Activated T-cell treated with anti-CD3 and anti-CD28 coated beads, Interleukin-2, amount 50 U/mL, for 24 hours (primary cell): Measurements from ENCODE around the gene ADAMTS15.

ENCODE experiments used
- DNase-seq: peaks from one replicate; pipeline ENCODE4 v3.0.0-alpha.2; 2020
- H3K27ac Mint-ChIP-seq: 2 replicates; pipeline ENCODE4 v1.8.0; 2020; ENCODE audit warnings: mild to moderate bottlenecking, mixed read lengths
- H3K27me3 Mint-ChIP-seq: 2 replicates; pipeline ENCODE4 v1.8.0; 2020; ENCODE audit warnings: mixed read lengths
- H3K36me3 Mint-ChIP-seq: 2 replicates; pipeline ENCODE4 v1.8.0; 2020; ENCODE audit warnings: low read depth, mixed read lengths
- H3K4me1 Mint-ChIP-seq: 2 replicates; pipeline ENCODE4 v1.8.0; 2020; ENCODE audit warnings: low read depth, mixed read lengths
- H3K4me3 Mint-ChIP-seq: 2 replicates; pipeline ENCODE4 v1.8.0; 2020; ENCODE audit warnings: mild to moderate bottlenecking, moderate library complexity, mixed read lengths
- H3K9me3 Mint-ChIP-seq: 2 replicates; pipeline ENCODE4 v1.8.0; 2020; ENCODE audit warnings: mixed read lengths

Gene ADAMTS15

GRCh38 chr11:130413405-130414106 is 34.9 kb upstream of the ADAMTS15 start:
- Mint-ChIP-seq H3K4me3 (no peak overlapping the region), H3K36me3 (no peaks in the 10 kb centered on the region), H3K9me3 (no peaks in the 10 kb centered on the region), H3K27ac (no peak overlapping the region), H3K27me3 (peaks cover 22% of the 10 kb centered on the region), H3K4me1 (peaks cover 2% of the 10 kb centered on the region)
- no peak for DNase-seq

GRCh38 chr11:130414107-130415080 is 34.1 kb upstream of the ADAMTS15 start:
- Mint-ChIP-seq H3K27me3 (peaks cover 26% of the 10 kb centered on the region), H3K4me1 (peaks cover 2% of the 10 kb centered on the region), H3K4me3 (no peak overlapping the region)

GRCh38 chr11:130415731-130416529 is 32.5 kb upstream of the ADAMTS15 start:
- Mint-ChIP-seq H3K9me3 (no peaks in the 10 kb centered on the region), H3K27ac (no peak overlapping the region), H3K4me1 (peaks cover 2% of the 10 kb centered on the region), H3K27me3 (peaks cover 34% of the 10 kb centered on the region), H3K36me3 (no peaks in the 10 kb centered on the region), H3K4me3 (no peak overlapping the region)
- DNase-seq = no peak

More at GRCh38 chr11:130414107-130415080, 34.1 kb upstream of the ADAMTS15 start:
- Mint-ChIP-seq H3K36me3 (no peaks in the 10 kb centered on the region), H3K27ac (no peak overlapping the region), H3K9me3 (no peaks in the 10 kb centered on the region)
- no peak for DNase-seq

GRCh38 chr11:130416530-130416882 is 31.9 kb upstream of the ADAMTS15 start:
- H3K27me3 Mint-ChIP-seq = peaks cover 33% of the 10 kb centered on the region
- no peaks in the 10 kb centered on the region for H3K36me3 Mint-ChIP-seq
- no peak for DNase-seq
- peaks cover 2% of the 10 kb centered on the region for H3K4me1 Mint-ChIP-seq
- H3K9me3 Mint-ChIP-seq = no peaks in the 10 kb centered on the region
- no peak overlapping the region for H3K4me3 Mint-ChIP-seq
- H3K27ac Mint-ChIP-seq = no peak overlapping the region

- Mint-ChIP-seq H3K27ac (no peak overlapping the region), H3K9me3 (no peaks in the 10 kb centered on the region), H3K4me1 (peaks cover 2% of the 10 kb centered on the region), H3K36me3 (no peaks in the 10 kb centered on the region), H3K4me3 (no peak overlapping the region), H3K27me3 (peaks cover 29% of the 10 kb centered on the region)
- DNase-seq = no peak
Observed at GRCh38 chr11:130416906-130417305, 31.5 kb upstream of the ADAMTS15 start.

GRCh38 chr11:130418210-130418609 is 30.2 kb upstream of the ADAMTS15 start:
- H3K4me1 Mint-ChIP-seq = peaks cover 2% of the 10 kb centered on the region
- H3K27ac Mint-ChIP-seq = no peak overlapping the region
- H3K36me3 Mint-ChIP-seq = no peaks in the 10 kb centered on the region
- H3K4me3 Mint-ChIP-seq = no peak overlapping the region
- peaks cover 29% of the 10 kb centered on the region for H3K27me3 Mint-ChIP-seq
- no peak for DNase-seq
- H3K9me3 Mint-ChIP-seq = no peaks in the 10 kb centered on the region

- DNase-seq = no peak
- Mint-ChIP-seq H3K27ac (no peak overlapping the region), H3K4me1 (peaks cover 2% of the 10 kb centered on the region), H3K9me3 (no peaks in the 10 kb centered on the region), H3K4me3 (no peak overlapping the region), H3K36me3 (no peaks in the 10 kb centered on the region), H3K27me3 (peaks cover 29% of the 10 kb centered on the region)
Observed at GRCh38 chr11:130418756-130419155, 29.7 kb upstream of the ADAMTS15 start.

- H3K36me3 Mint-ChIP-seq = no peaks in the 10 kb centered on the region
- no peak overlapping the region for H3K4me3 Mint-ChIP-seq
- peaks cover 38% of the 10 kb centered on the region for H3K27me3 Mint-ChIP-seq
- DNase-seq = no peak
- H3K9me3 Mint-ChIP-seq = no peaks in the 10 kb centered on the region
- H3K4me1 Mint-ChIP-seq = no peaks in the 10 kb centered on the region
- no peak overlapping the region for H3K27ac Mint-ChIP-seq
Observed at GRCh38 chr11:130420478-130421198, 27.8 kb upstream of the ADAMTS15 start.

- no peaks in the 10 kb centered on the region for H3K4me1 Mint-ChIP-seq
- no peaks in the 10 kb centered on the region for H3K36me3 Mint-ChIP-seq
- H3K27ac Mint-ChIP-seq = no peak overlapping the region
- no peaks in the 10 kb centered on the region for H3K9me3 Mint-ChIP-seq
- peaks cover 41% of the 10 kb centered on the region for H3K27me3 Mint-ChIP-seq
- no peak for DNase-seq
- no peak overlapping the region for H3K4me3 Mint-ChIP-seq
Observed at GRCh38 chr11:130421199-130421585, 27.3 kb upstream of the ADAMTS15 start.

- H3K36me3 Mint-ChIP-seq = no peaks in the 10 kb centered on the region
- H3K27me3 Mint-ChIP-seq = peaks cover 42% of the 10 kb centered on the region
- no peak overlapping the region for H3K4me3 Mint-ChIP-seq
- no peak overlapping the region for H3K27ac Mint-ChIP-seq
- H3K4me1 Mint-ChIP-seq = no peaks in the 10 kb centered on the region
- no peaks in the 10 kb centered on the region for H3K9me3 Mint-ChIP-seq
- DNase-seq = no peak
Observed at GRCh38 chr11:130421697-130422096, 26.7 kb upstream of the ADAMTS15 start.

- Mint-ChIP-seq H3K9me3 (no peaks in the 10 kb centered on the region), H3K4me1 (peaks cover 5% of the 10 kb centered on the region), H3K4me3 (no peak overlapping the region), H3K27me3 (peaks cover 47% of the 10 kb centered on the region), H3K36me3 (no peaks in the 10 kb centered on the region), H3K27ac (no peak overlapping the region)
- no peak for DNase-seq
Observed at GRCh38 chr11:130422251-130422995, 26.0 kb upstream of the ADAMTS15 start.

- no peak overlapping the region for H3K27ac Mint-ChIP-seq
- no peak overlapping the region for H3K4me3 Mint-ChIP-seq
- peaks cover 45% of the 10 kb centered on the region for H3K27me3 Mint-ChIP-seq
- no peaks in the 10 kb centered on the region for H3K36me3 Mint-ChIP-seq
- H3K9me3 Mint-ChIP-seq = no peaks in the 10 kb centered on the region
- peaks cover 8% of the 10 kb centered on the region for H3K4me1 Mint-ChIP-seq
- no peak for DNase-seq
Observed at GRCh38 chr11:130423541-130424142, 24.8 kb upstream of the ADAMTS15 start.

- Mint-ChIP-seq H3K36me3 (no peaks in the 10 kb centered on the region), H3K27ac (no peak overlapping the region), H3K27me3 (peaks cover 52% of the 10 kb centered on the region), H3K4me3 (no peak overlapping the region), H3K4me1 (peaks cover 12% of the 10 kb centered on the region), H3K9me3 (no peaks in the 10 kb centered on the region)
- DNase-seq = no peak
Observed at GRCh38 chr11:130424613-130425140, 23.8 kb upstream of the ADAMTS15 start.
